Transverse colon (tissue), 4 donors: Measurements from ENCODE around the gene ACP5. TPM values are rescaled to one million over a fixed set of nuclear protein-coding genes. Genes with fewer than 3 reads are reported as not detected.

Experiments used
- DNase-seq: peaks from one replicate; pipeline ENCODE4 v3.0.0-alpha.2; 2019
- H3K27ac ChIP-seq, 4 donors: fragments of 200-600 bp; sonication (generic); 2 replicates each; pipeline ENCODE4 v1.5.1; 2016 to 2018; ENCODE audit warnings: inconsistent platforms in 4 of 4
- H3K27me3 ChIP-seq: fragments of 200-600 bp; sonication (generic); 2 replicates; pipeline ENCODE4 v1.5.1; 2017; ENCODE audit warnings: inconsistent platforms
- H3K36me3 ChIP-seq, 4 donors: fragments of 200-600 bp; sonication (generic); 2 replicates each; pipeline ENCODE4 v1.5.1; 2017 to 2019; ENCODE audit warnings: inconsistent platforms in 4 of 4
- H3K4me1 ChIP-seq, 4 donors: fragments of 200-600 bp; sonication (generic); 2 replicates each; pipeline ENCODE4 v1.5.1; 2017 to 2020; ENCODE audit warnings: inconsistent platforms in 4 of 4
- H3K4me3 ChIP-seq, 4 donors: fragments of 200-600 bp; sonication (generic); 1 replicate in 1 of 4; 2 replicates in 3 of 4; pipeline versions ENCODE4 v1.5.1 to v1.6.1; 2017 to 2019; ENCODE audit warnings: inconsistent platforms in 4 of 4
- H3K9me3 ChIP-seq, 2 donors: fragments of 200-600 bp; sonication (generic); 2 replicates each; pipeline ENCODE4 v1.5.1; 2017 to 2019; ENCODE audit warnings: inconsistent platforms in 2 of 2
- EP300 ChIP-seq: sonication (generic); formaldehyde crosslinking; IDR thresholded peaks from one replicate; pipeline ENCODE4 v1.6.1; 2017; ENCODE audit warnings: antibody characterized with exemption, low read depth
- POLR2A ChIP-seq: fragments of 450-650 bp; IDR thresholded peaks from one replicate; pipeline ENCODE4 v1.6.1; 2016; ENCODE audit warnings: antibody characterized with exemption, mild to moderate bottlenecking, moderate library complexity
- POLR2AphosphoS5 ChIP-seq, 3 donors: sonication (generic); formaldehyde crosslinking; IDR thresholded peaks; one replicate each; pipeline ENCODE4 v1.6.1; 2016; ENCODE audit warnings: antibody characterized with exemption in 3 of 3
- WGBS, 2 donors: methylation state at CpG; one replicate each; pipeline ENCODE4 v1.1.5; 2018; ENCODE audit warnings: low coverage in 1 of 2; 5-methylcytosine and 5-hydroxymethylcytosine counted together
- in situ Hi-C, 4 donors: fragments of 200-750 bp; cut with MboI; loops; one replicate each; pipeline versions ENCODE4 v1.15.0 to v1.15.1; 2017; ENCODE audit warnings: low sequenced_read_pairs in 3 of 4, low pct_ligation_motif_present in 1 of 4, low pct_unique_long_range_greater_than_20kb in 1 of 4
- intact Hi-C: fragments of 100-400 bp; cut with DNase I; formaldehyde crosslinking; loops from one replicate; pipeline ENCODE4 v1.15.1; 2023; ENCODE audit warnings: low total_unique reads
- total RNA-seq, 4 donors: library from RNA; depleted of rRNA; stranded (reverse); fragments of >200 nt; gene quantifications; one replicate each; pipeline ENCODE4 v1.1.0, GENCODE V29; 2016
- TF ChIP-seq, protein P1 (sequence below), 5 experiments: fragments of 200-600 bp in 3 of 5; fragments of 450-650 bp in 2 of 5; sonication (generic) in 3 of 5; IDR thresholded peaks; 1 replicate in 2 of 5; 2 replicates in 3 of 5; pipeline ENCODE4 v1.5.1; 2016 to 2017; ENCODE audit warnings: antibody characterized with exemption in 5 of 5, inconsistent platforms in 3 of 5, mild to moderate bottlenecking in 2 of 5, moderate library complexity in 1 of 5

The ACP5 gene
- total RNA-seq, 4 donors from 2014 or later = 10.5 to 60.2 (median 22.4) TPM

DNA sequence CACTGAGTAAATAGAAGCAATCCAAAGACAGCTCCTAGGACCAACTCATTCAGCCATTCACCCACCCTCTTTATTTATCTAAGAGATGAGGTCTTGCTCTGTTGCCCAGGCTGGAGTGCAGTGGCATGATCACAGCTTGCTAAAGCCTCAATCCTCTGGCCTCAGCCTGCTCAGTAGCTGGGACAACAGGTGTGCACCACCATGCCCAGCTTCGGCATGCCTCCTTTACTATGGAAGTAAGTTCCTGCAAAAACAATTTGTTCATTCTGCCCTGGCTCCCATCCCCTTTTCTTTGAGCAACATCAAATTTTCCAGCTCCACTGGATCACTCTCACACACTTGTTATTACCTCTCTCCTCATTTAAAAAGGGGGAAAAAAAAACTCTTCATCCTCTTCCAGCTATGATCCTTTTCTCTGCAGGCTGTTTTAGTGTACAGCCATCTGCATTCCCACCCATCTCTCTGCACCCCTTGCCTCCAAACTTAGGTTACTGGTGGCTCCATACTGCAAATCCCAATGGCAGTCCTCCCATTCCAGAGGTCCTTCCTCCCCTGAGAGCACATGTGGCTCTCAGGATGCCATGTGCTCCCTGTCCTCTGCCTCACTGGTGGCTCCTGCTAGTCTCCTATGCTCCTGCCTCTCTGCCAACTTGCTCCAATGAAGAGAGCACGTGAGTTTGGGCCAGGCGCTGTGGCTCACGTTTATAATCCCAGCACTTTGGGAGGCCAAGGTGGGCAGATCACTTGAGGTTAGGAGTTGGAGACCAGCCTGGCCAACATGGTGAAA is 20.6 kb downstream of the ACP5 start:
- in situ Hi-C loops (no loop called here), intact Hi-C loops (no loop called here)
- no peaks in the 10 kb centered on the region for H3K27me3 ChIP-seq
- H3K36me3 ChIP-seq = peaks cover 0 to 6% (median 0%) of the 10 kb centered on the region in 4 donors
- H3K4me1 ChIP-seq = peaks cover 6 to 33% (median 22%) of the 10 kb centered on the region in 4 donors
- no peak overlapping the region for H3K4me3 ChIP-seq
- H3K27ac ChIP-seq = no peak overlapping the region
- TF ChIP-seq EP300 = no peak
- no peak for TF ChIP-seq POLR2AphosphoS5 (IDR thresholded peaks at IDR 0.05)
- TF ChIP-seq, protein P1, sequence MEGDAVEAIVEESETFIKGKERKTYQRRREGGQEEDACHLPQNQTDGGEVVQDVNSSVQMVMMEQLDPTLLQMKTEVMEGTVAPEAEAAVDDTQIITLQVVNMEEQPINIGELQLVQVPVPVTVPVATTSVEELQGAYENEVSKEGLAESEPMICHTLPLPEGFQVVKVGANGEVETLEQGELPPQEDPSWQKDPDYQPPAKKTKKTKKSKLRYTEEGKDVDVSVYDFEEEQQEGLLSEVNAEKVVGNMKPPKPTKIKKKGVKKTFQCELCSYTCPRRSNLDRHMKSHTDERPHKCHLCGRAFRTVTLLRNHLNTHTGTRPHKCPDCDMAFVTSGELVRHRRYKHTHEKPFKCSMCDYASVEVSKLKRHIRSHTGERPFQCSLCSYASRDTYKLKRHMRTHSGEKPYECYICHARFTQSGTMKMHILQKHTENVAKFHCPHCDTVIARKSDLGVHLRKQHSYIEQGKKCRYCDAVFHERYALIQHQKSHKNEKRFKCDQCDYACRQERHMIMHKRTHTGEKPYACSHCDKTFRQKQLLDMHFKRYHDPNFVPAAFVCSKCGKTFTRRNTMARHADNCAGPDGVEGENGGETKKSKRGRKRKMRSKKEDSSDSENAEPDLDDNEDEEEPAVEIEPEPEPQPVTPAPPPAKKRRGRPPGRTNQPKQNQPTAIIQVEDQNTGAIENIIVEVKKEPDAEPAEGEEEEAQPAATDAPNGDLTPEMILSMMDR (IDR thresholded peaks at IDR 0.05) = no peak
- TF ChIP-seq POLR2A = no peak
- 86% methylated on average over 4 of the region's 4 CpGs; no CpG with 5 or more reads in 1 of the 2 donors for WGBS, 2 donors
- H3K9me3 ChIP-seq = no peaks in the 10 kb centered on the region
- no peak for DNase-seq

DNA sequence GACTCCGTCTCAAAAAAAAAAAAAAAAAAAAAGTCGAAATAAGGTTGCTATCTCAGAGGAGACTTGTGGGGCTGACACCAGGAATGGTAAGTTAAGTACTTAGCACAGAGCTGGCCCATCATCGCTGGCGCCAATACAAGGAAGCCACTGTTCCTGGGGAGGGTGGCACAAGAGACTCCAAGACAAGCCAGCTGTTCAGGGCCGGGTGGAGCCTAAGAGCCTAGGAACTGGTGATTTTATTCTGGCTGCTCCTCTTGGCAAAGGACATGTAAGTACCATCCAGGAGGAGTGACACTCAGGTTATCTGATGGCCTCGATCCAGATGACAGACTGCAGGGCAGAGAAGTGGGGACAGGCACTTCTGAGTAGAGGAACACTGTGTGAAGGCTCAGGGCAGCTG is 22.2 kb downstream of the ACP5 start:
- Histone ChIP-seq H3K36me3 (peaks cover 0 to 6% (median 0%) of the 10 kb centered on the region in 4 donors), H3K27me3 (no peaks in the 10 kb centered on the region), H3K4me3 (no peak overlapping the region), H3K27ac (no peak overlapping the region), H3K9me3 (no peaks in the 10 kb centered on the region), H3K4me1 (peaks cover 6 to 28% (median 21%) of the 10 kb centered on the region in 4 donors)
- in situ Hi-C loops (no loop called here), intact Hi-C loops (no loop called here)
- DNase-seq = no peak
- TF ChIP-seq EP300 = no peak
- TF ChIP-seq POLR2A = no peak
- no peak for TF ChIP-seq POLR2AphosphoS5 (IDR thresholded peaks at IDR 0.05)
- TF ChIP-seq, protein P1 (IDR thresholded peaks at IDR 0.05) = no peak
- WGBS, 2 donors = 78% methylated on average over 6 of the region's 6 CpGs; no CpG with 5 or more reads in 1 of the 2 donors

DNA sequence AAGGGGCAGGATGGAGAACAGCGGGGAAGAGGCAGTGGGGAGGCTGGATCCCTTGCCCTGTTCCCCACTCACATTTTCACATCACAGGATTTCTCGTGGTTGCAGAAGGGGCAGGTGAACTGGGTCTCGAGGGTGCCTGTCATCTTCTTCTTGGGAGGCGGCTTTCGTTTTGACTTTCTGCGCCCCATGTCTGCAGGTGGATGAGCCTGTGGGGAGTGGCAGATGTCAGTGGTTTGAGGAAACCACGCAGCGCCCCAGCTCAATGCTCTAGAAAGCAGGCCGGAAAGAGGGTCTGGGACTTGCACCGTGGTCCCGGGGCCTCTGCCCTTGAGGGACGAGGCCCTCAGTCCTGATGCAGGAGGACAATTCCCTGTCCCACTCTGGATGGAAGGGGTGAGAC is 23.3 kb downstream of the ACP5 start:
- H3K9me3 ChIP-seq = no peaks in the 10 kb centered on the region
- H3K36me3 ChIP-seq = peaks cover 0 to 6% (median 0%) of the 10 kb centered on the region in 4 donors
- H3K27ac ChIP-seq = peak overlapping the region in 2 of 4 donors; percentile 3 to 88
- H3K27me3 ChIP-seq = no peaks in the 10 kb centered on the region
- in situ Hi-C loops (no loop called here), intact Hi-C loops (no loop called here)
- H3K4me1 ChIP-seq = peaks cover 6 to 20% (median 14%) of the 10 kb centered on the region in 4 donors
- H3K4me3 ChIP-seq = no peak overlapping the region
- TF ChIP-seq, protein P1 (IDR thresholded peaks at IDR 0.05) = no peak
- TF ChIP-seq POLR2A (no peak), EP300 (no peak), POLR2AphosphoS5 (IDR thresholded peaks at IDR 0.05) (no peak)
- DNase-seq = peak; percentile 36
- WGBS, 2 donors = 80% methylated on average over 12 of the region's 12 CpGs; no CpG with 5 or more reads in 1 of the 2 donors

DNA sequence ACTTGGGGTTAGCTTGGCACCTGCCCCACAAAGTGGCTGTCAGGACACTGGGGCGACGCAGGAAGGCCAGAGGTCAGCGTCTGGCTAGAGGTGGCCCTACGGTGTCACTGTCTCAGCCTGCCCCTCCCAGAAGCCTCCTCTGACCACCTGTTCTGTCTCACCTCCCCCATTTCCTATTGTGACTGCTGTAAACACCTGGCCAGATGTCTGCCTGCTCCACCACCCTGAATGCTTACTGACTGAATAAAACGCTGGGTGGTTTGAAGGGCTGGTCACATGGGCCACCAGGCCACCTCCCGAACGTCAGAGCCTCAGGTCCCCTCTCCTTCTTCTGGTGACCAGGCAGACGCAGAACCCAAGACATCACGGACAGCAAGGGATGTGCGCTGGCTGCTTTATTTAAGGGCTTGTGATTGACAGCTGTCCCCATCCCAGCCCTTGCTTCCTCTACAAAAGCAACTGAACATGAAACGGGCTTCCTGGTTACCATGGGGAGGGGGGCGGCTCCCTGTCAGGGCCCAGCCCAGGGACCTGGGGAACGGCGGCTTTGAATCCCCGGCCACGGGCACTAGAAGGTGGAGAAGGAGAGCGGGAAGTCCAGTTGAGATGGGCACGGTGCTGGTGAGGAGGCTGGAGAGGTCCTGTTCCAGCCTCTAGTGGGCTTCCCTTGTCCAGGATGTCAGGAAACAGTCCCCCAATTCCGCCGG is 24.6 kb downstream of the ACP5 start:
- Histone ChIP-seq H3K4me1 (peaks cover 1 to 12% (median 7%) of the 10 kb centered on the region in 4 donors), H3K4me3 (no peak overlapping the region), H3K27me3 (no peaks in the 10 kb centered on the region), H3K27ac (peak overlapping the region; percentile 61 to 88 (median 78)), H3K9me3 (no peaks in the 10 kb centered on the region), H3K36me3 (peaks cover 0 to 6% (median 0%) of the 10 kb centered on the region in 4 donors)
- no peak for DNase-seq
- WGBS, 2 donors = 80 to 90% methylated on average over 2 to 20 of the region's 20 CpGs
- no peak for TF ChIP-seq EP300
- no peak for TF ChIP-seq POLR2A
- no peak for TF ChIP-seq POLR2AphosphoS5 (IDR thresholded peaks at IDR 0.05)
- TF ChIP-seq, protein P1 (IDR thresholded peaks at IDR 0.05) = no peak
- intact Hi-C loops = no loop called here
- in situ Hi-C loops = no loop called here
